Uterus (tissue), 2 donors: ENCODE measurements around the gene ETS1.

ENCODE experiments used
- CTCF ChIP-seq, 4 experiments: fragments of 200-600 bp in 2 of 4; fragments of 450-650 bp in 2 of 4; sonication (generic) in 2 of 4; IDR thresholded peaks; one replicate each; pipeline ENCODE4 v1.5.1; 2016 to 2019; ENCODE audit warnings: antibody characterized with exemption in 4 of 4, mild to moderate bottlenecking in 2 of 4, moderate library complexity in 1 of 4
- POLR2A ChIP-seq, 2 donors: fragments of 450-650 bp; IDR thresholded peaks; one replicate each; pipeline ENCODE4 v1.6.1; 2016; ENCODE audit warnings: antibody characterized with exemption in 2 of 2, mild to moderate bottlenecking in 1 of 2, moderate library complexity in 1 of 2

GRCh38 chr11:128594226-128594625 is 6.9 kb upstream of the ETS1 start:
- no peak for TF ChIP-seq CTCF (IDR thresholded peaks at IDR 0.05)
- TF ChIP-seq POLR2A (IDR thresholded peaks at IDR 0.05): no peak
